GM18519 (cell line): Measurements from ENCODE around the gene RAB27B.

Source experiments
- ATAC-seq: cut with Tn5 transposase; IDR thresholded peaks from one replicate; pipeline ENCODE4 v1.9.1; 2021; ENCODE audit warnings: mild to moderate bottlenecking, moderate library complexity; ENCODE audit not compliant: unreplicated experiment, low FRiP score

The RAB27B gene

GRCh38 chr18:54859667-54860421 is 31.6 kb downstream of the RAB27B start:
- ATAC-seq = no peak

GRCh38 chr18:54860941-54861340 is 32.7 kb downstream of the RAB27B start:
- no peak for ATAC-seq

GRCh38 chr18:54867131-54867530 is 38.9 kb downstream of the RAB27B start:
- ATAC-seq = no peak

GRCh38 chr18:54871231-54871630 is 43.0 kb downstream of the RAB27B start:
- no peak for ATAC-seq

- ATAC-seq = no peak
Observed at GRCh38 chr18:54872681-54873080, 44.4 kb downstream of the RAB27B start.

- no peak for ATAC-seq
Observed at GRCh38 chr18:54873884-54874255, 45.6 kb downstream of the RAB27B start.

GRCh38 chr18:54875063-54875462 is 46.8 kb downstream of the RAB27B start:
- ATAC-seq = no peak

GRCh38 chr18:54877076-54877475 is 48.8 kb downstream of the RAB27B start:
- ATAC-seq = no peak

GRCh38 chr18:54878159-54878622 is 49.9 kb downstream of the RAB27B start:
- ATAC-seq = no peak

GRCh38 chr18:54878659-54879358 is 50.5 kb downstream of the RAB27B start:
- ATAC-seq = no peak

- ATAC-seq = no peak
Observed at GRCh38 chr18:54879691-54880090, 51.4 kb downstream of the RAB27B start.

GRCh38 chr18:54880395-54881105 is 52.3 kb downstream of the RAB27B start:
- ATAC-seq = no peak

- no peak for ATAC-seq
Observed at GRCh38 chr18:54881229-54881768, 53.0 kb downstream of the RAB27B start.

- no peak for ATAC-seq
Observed at GRCh38 chr18:54882318-54882717, 54.0 kb downstream of the RAB27B start.

GRCh38 chr18:54883816-54884604 is 55.7 kb downstream of the RAB27B start:
- no peak for ATAC-seq

GRCh38 chr18:54888378-54888777 is 60.1 kb downstream of the RAB27B start:
- ATAC-seq = no peak

- ATAC-seq = no peak
Observed at GRCh38 chr18:54888933-54889332, 60.7 kb downstream of the RAB27B start.

GRCh38 chr18:54899500-54899899 is 71.2 kb downstream of the RAB27B start:
- no peak for ATAC-seq

GRCh38 chr18:54900290-54900689 is 72.0 kb downstream of the RAB27B start:
- no peak for ATAC-seq

- no peak for ATAC-seq
Observed at GRCh38 chr18:54904581-54904980, 76.3 kb downstream of the RAB27B start.
